Measurements from ENCODE around the gene ZNF709.

ZNF709 gene

DNA sequence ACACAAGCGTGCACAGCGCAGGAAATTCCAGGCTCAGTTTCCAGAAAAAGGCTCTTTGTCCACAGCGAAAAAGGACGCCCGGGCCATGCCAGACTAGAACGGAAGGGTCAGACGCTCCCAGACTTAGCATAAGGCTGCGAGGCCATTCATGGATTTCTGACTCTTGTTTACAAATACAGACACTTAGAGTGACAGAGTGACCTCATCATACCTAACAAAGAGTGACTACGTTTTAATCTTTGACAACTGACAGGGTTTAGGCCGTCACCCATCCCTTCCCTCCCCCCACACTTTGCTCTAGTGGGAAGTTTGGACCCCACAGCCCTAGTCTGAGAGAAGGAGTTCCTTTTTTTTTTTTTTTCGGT lies 418 bp upstream of the ZNF709 start:
- TF ChIP-seq TAF1 (IDR thresholded peaks at IDR 0.05; ENCODE audit: low read depth) (no peak; the same call in 1 of the 2 replicates), CREB1 (IDR thresholded peaks at IDR 0.05; ENCODE audit: low read depth) (no peak), EP300 (IDR thresholded peaks at IDR 0.05; ENCODE audit: borderline replicate concordance) (no peak), RAD21 (IDR thresholded peaks at IDR 0.05; ENCODE audit: low read depth) (no peak), EGR1 (IDR thresholded peaks at IDR 0.05) (no peak), TCF12 (IDR thresholded peaks at IDR 0.05; ENCODE audit: low read depth) (no peak), TEAD4 (IDR thresholded peaks at IDR 0.05) (no peak), YY1 (IDR thresholded peaks at IDR 0.05; ENCODE audit: low read depth) (no peak), CEBPB (IDR thresholded peaks at IDR 0.05) (no peak)
- TF ChIP-seq, protein P1, sequence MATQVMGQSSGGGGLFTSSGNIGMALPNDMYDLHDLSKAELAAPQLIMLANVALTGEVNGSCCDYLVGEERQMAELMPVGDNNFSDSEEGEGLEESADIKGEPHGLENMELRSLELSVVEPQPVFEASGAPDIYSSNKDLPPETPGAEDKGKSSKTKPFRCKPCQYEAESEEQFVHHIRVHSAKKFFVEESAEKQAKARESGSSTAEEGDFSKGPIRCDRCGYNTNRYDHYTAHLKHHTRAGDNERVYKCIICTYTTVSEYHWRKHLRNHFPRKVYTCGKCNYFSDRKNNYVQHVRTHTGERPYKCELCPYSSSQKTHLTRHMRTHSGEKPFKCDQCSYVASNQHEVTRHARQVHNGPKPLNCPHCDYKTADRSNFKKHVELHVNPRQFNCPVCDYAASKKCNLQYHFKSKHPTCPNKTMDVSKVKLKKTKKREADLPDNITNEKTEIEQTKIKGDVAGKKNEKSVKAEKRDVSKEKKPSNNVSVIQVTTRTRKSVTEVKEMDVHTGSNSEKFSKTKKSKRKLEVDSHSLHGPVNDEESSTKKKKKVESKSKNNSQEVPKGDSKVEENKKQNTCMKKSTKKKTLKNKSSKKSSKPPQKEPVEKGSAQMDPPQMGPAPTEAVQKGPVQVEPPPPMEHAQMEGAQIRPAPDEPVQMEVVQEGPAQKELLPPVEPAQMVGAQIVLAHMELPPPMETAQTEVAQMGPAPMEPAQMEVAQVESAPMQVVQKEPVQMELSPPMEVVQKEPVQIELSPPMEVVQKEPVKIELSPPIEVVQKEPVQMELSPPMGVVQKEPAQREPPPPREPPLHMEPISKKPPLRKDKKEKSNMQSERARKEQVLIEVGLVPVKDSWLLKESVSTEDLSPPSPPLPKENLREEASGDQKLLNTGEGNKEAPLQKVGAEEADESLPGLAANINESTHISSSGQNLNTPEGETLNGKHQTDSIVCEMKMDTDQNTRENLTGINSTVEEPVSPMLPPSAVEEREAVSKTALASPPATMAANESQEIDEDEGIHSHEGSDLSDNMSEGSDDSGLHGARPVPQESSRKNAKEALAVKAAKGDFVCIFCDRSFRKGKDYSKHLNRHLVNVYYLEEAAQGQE (IDR thresholded peaks at IDR 0.05; ENCODE audit: low read depth): no peak

DNA sequence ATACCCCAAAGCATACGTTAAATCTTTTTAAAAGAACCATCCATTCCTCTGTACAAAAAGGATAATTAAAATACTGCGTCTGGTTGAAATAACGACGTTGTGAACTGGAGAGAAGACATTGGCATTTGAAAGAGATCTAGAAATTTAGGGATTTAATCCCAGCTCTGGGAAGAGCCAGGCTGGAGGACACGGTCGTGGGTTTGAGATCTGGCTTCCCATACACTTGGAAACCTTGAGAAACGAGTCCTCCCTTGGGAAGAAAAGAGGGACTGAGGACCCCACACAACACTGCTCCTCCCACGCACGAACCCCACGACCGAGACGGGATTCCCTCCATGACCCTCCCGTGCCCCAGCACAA lies 625 bp downstream of the ZNF709 start:
- TF ChIP-seq, protein P2, sequence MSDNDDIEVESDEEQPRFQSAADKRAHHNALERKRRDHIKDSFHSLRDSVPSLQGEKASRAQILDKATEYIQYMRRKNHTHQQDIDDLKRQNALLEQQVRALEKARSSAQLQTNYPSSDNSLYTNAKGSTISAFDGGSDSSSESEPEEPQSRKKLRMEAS (IDR thresholded peaks at IDR 0.05): no peak
- TF ChIP-seq CREB1 (IDR thresholded peaks at IDR 0.05; ENCODE audit: low read depth) (no peak), CEBPB (IDR thresholded peaks at IDR 0.05) (no peak), NFIC (IDR thresholded peaks at IDR 0.05) (no peak), TCF12 (IDR thresholded peaks at IDR 0.05; ENCODE audit: low read depth) (no peak), ZBTB7A (IDR thresholded peaks at IDR 0.05; ENCODE audit: low read depth) (no peak), FOXM1 (IDR thresholded peaks at IDR 0.05; ENCODE audit: borderline replicate concordance, low read depth) (no peak), YY1 (IDR thresholded peaks at IDR 0.05; ENCODE audit: low read depth) (no peak)
- TF ChIP-seq, protein P1 (IDR thresholded peaks at IDR 0.05; ENCODE audit: low read depth): no peak

GRCh38 chr19:12482509-12482886 lies 2.1 kb downstream of the ZNF709 start:
- TF ChIP-seq CREB1 (IDR thresholded peaks at IDR 0.05; ENCODE audit: low read depth) (no peak), USF1 (IDR thresholded peaks at IDR 0.05) (no peak), CEBPB (IDR thresholded peaks at IDR 0.05) (no peak), TCF12 (IDR thresholded peaks at IDR 0.05; ENCODE audit: low read depth) (no peak), EP300 (IDR thresholded peaks at IDR 0.05; ENCODE audit: borderline replicate concordance) (no peak), TAF1 (IDR thresholded peaks at IDR 0.05; ENCODE audit: low read depth) (no peak), FOXM1 (IDR thresholded peaks at IDR 0.05; ENCODE audit: borderline replicate concordance, low read depth) (no peak), YY1 (IDR thresholded peaks at IDR 0.05; ENCODE audit: low read depth) (no peak), TEAD4 (IDR thresholded peaks at IDR 0.05) (no peak), EGR1 (IDR thresholded peaks at IDR 0.05) (no peak), NFIC (IDR thresholded peaks at IDR 0.05) (no peak), RAD21 (IDR thresholded peaks at IDR 0.05; ENCODE audit: low read depth) (no peak), ZBTB7A (IDR thresholded peaks at IDR 0.05; ENCODE audit: low read depth) (no peak)
- TF ChIP-seq, protein P2 (IDR thresholded peaks at IDR 0.05): no peak
- TF ChIP-seq, protein P1 (IDR thresholded peaks at IDR 0.05; ENCODE audit: low read depth): no peak

DNA sequence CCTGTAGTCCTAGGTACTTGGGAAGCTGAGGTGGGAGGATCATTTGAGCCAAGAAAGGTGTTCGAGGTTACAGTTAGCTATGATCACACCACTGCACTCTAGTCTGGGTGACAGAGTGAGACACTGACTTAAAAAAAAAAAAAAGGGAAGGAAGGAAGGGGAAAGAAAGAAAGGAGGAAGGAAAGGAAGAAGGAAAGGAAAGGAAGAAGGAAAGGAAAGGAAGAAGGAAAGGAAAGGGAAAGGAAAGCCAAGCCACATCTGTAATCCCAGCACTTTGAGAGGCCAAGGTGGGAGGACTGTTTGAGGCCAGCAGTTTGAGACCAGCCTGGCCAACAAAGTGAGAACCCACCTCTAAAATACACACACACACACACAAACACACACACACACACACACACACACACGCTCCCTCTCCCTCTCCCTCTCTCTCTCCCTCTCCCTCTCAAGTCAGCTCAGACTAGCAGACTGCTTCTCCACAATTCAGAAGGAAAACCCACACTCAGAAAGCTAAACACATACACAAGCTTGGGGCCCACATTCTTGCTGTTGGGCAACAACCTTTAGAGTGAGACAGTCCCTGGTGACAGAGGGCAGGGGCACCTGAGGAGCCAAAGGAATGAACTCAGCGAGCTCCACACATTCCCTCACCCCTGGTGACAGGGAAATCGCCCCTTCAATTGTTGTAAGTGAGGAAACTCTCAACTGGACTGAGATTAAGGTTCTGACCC lies 2.7 kb downstream of the ZNF709 start:
- TF ChIP-seq, protein P1 (IDR thresholded peaks at IDR 0.05; ENCODE audit: low read depth): no peak
- no peak for TF ChIP-seq CREB1 (IDR thresholded peaks at IDR 0.05; ENCODE audit: low read depth)
- no peak for TF ChIP-seq RAD21 (IDR thresholded peaks at IDR 0.05; ENCODE audit: low read depth)
- no peak for TF ChIP-seq TEAD4 (IDR thresholded peaks at IDR 0.05)
- no peak for TF ChIP-seq TCF12 (IDR thresholded peaks at IDR 0.05; ENCODE audit: low read depth)
- no peak for TF ChIP-seq ZBTB7A (IDR thresholded peaks at IDR 0.05; ENCODE audit: low read depth)
- TF ChIP-seq EP300 (IDR thresholded peaks at IDR 0.05; ENCODE audit: borderline replicate concordance): no peak
- TF ChIP-seq USF1 (IDR thresholded peaks at IDR 0.05): no peak

Measured in Ishikawa (cell line).